ENCODE data around the gene MLIP. TPM values are rescaled to one million over a fixed set of nuclear protein-coding genes. Genes with fewer than 3 reads are reported as not detected.

Gene MLIP
- total RNA-seq, 1 experiment from 2014 or later, result not detected

- DNase-seq (ENCODE audit: low read depth, low spot score) (no peak), ATAC-seq (no peak)
- Histone ChIP-seq H3K4me3 (ENCODE audit: low read depth in 2 of 2, low read length in 2 of 2) (no peak overlapping the region), H3K36me3 (ENCODE audit: control insufficient read depth, insufficient read depth, low read length) (no peaks in the 10 kb centered on the region), H3K27me3 (ENCODE audit: control insufficient read depth, insufficient read depth, low read length) (no peaks in the 10 kb centered on the region), H3K27ac (ENCODE audit: low read length) (no peak overlapping the region), H3K4me1 (ENCODE audit: control insufficient read depth, insufficient read depth, low read length) (no peaks in the 10 kb centered on the region), H3K9me3 (ENCODE audit: control insufficient read depth, insufficient read depth, low read depth, low read length) (no peaks in the 10 kb centered on the region)
- intact Hi-C loops (cut with micrococcal nuclease; ENCODE audit: unreplicated experiment), result no loop called here
- in situ Hi-C loops (cut with HindIII; ENCODE audit: low pct_unique_long_range_greater_than_20kb, low sequenced_read_pairs), result no loop called here
- POLR2A ChIA-PET, result no interaction called here
- BruUV-seq (replicated peaks), result no TSS peak
- TF ChIP-seq REST (IDR thresholded peaks at IDR 0.05; ENCODE audit: insufficient read depth in 1 of 2, low read depth in 2 of 2, low read length in 1 of 2), result no peak
- no peak for TF ChIP-seq TCF7L2 (IDR thresholded peaks at IDR 0.05; ENCODE audit: low read depth, low read length)
- CTCF ChIA-PET, result no interaction called here
Observed at GRCh38 chr6:54156650-54157250, 45.5 kb downstream of the MLIP start.

- H3K27ac ChIP-seq (ENCODE audit: low read length), result no peak overlapping the region
- H3K9me3 ChIP-seq (ENCODE audit: control insufficient read depth, insufficient read depth, low read depth, low read length), result no peaks in the 10 kb centered on the region
- TF ChIP-seq CTCF (IDR thresholded peaks at IDR 0.05) (no peak), POLR2AphosphoS5 (IDR thresholded peaks at IDR 0.05; ENCODE audit: low read depth, low read length) (no peak), SIN3A (IDR thresholded peaks at IDR 0.05; ENCODE audit: borderline replicate concordance, insufficient read depth, low read depth, low read length) (no peak), REST (IDR thresholded peaks at IDR 0.05; ENCODE audit: insufficient read depth in 1 of 2, low read depth in 2 of 2, low read length in 1 of 2) (no peak), TCF7L2 (IDR thresholded peaks at IDR 0.05; ENCODE audit: low read depth, low read length) (no peak)
- no peaks in the 10 kb centered on the region for H3K27me3 ChIP-seq (ENCODE audit: control insufficient read depth, insufficient read depth, low read length)
- no TSS peak for BruUV-seq (replicated peaks)
- POLR2A ChIA-PET, result no interaction called here
- H3K4me3 ChIP-seq (ENCODE audit: low read depth in 2 of 2, low read length in 2 of 2), result no peak overlapping the region
- no peaks in the 10 kb centered on the region for H3K36me3 ChIP-seq (ENCODE audit: control insufficient read depth, insufficient read depth, low read length)
- in situ Hi-C loops (cut with HindIII; ENCODE audit: low pct_unique_long_range_greater_than_20kb, low sequenced_read_pairs) (no loop called here), intact Hi-C loops (cut with micrococcal nuclease; ENCODE audit: unreplicated experiment) (no loop called here)
- no peaks in the 10 kb centered on the region for H3K4me1 ChIP-seq (ENCODE audit: control insufficient read depth, insufficient read depth, low read length)
- ATAC-seq (no peak), DNase-seq (ENCODE audit: low read depth, low spot score) (no peak)
- CTCF ChIA-PET, result no interaction called here
Observed at GRCh38 chr6:54157405-54157804, 46.2 kb downstream of the MLIP start.
